ENCODE measurements around the gene RAB6D. TPM values are rescaled to one million over a fixed set of nuclear protein-coding genes. Genes with fewer than 3 reads are reported as not detected.
"Not testable (repeated sequence)": the region's sequence is repeated elsewhere in the genome, so short reads cannot be mapped to it uniquely, and the experiment has no call there.

Gene RAB6D
- total and polyA plus RNA-seq, 2 experiments from 2014 or later: 0.37 TPM; not detected in 1

- TF ChIP-seq ETS1 (IDR thresholded peaks at IDR 0.05): no peak
- no peak for TF ChIP-seq ZNF462 (CRISPR knock-in tag; IDR thresholded peaks at IDR 0.05)
- no peak for TF ChIP-seq NANOG (IDR thresholded peaks at IDR 0.05; ENCODE audit: borderline replicate concordance)
- TF ChIP-seq ZNF331 (CRISPR knock-in tag; IDR thresholded peaks at IDR 0.05; ENCODE audit: low read depth): no peak
- no peak for TF ChIP-seq STAT1 (IDR thresholded peaks at IDR 0.05; ENCODE audit: unreplicated experiment)
- no peak for TF ChIP-seq EZH2phosphoT487 (IDR thresholded peaks at IDR 0.05; ENCODE audit: unreplicated experiment)
- TF ChIP-seq JUNB (IDR thresholded peaks at IDR 0.05; ENCODE audit: unreplicated experiment): no peak
Measured at GRCh38 chr2:131322209-131322608, 41.8 kb downstream of the RAB6D start (continued).

DNA sequence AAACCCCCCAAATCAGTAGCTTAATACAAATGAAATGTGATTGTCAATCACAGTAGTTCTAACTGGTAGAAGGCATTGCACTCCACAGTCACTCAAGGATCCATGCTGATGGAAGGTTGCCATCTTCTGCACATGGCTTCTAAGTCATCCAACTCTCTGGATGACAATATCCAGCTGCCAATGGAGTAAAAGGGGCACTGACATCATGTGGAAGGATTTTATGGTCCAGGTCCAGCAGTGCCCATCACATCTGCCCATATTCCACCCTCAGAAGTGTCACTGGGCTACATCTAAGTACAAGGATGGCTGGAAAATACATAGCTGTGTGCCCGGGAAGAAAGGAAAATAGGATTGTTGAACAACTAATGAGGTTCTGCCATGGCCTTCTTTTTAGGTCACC is 42.6 kb downstream of the RAB6D start:
- H3K27ac Mint-ChIP-seq; ATAC-seq; H2AFZ ChIP-seq; DNase-seq (ENCODE audit: low spot score); H3K9me2 ChIP-seq (ENCODE audit: insufficient read depth); H3K4me3 Mint-ChIP-seq; H3K36me3 ChIP-seq (ENCODE audit: insufficient read depth); H3K36me3 Mint-ChIP-seq (ENCODE audit: low read depth); H3K27ac ChIP-seq (ENCODE audit: low read depth); H3K4me3 ChIP-seq; H3F3A ChIP-seq (replicated peaks; ENCODE audit: low read depth); H3K4me1 Mint-ChIP-seq; H3K79me2 ChIP-seq (replicated peaks; ENCODE audit: insufficient read depth); H3K4me1 ChIP-seq (ENCODE audit: insufficient read depth); H3K27me3 Mint-ChIP-seq (ENCODE audit: insufficient read depth, low read depth, poor library complexity); H3K4me2 ChIP-seq; H3K27me3 ChIP-seq (ENCODE audit: insufficient read depth); H4K20me1 ChIP-seq (replicated peaks; ENCODE audit: insufficient read depth): not testable (repeated sequence)
- peaks cover 27% of the 10 kb centered on the region for H3K9me3 Mint-ChIP-seq
